Ishikawa (cell line): Measurements from ENCODE around the gene ANGPTL5.

Experiments
- CEBPB ChIP-seq: IDR thresholded peaks from 2 replicates; pipeline ENCODE4 v1.6.1; 2012
- CREB1 ChIP-seq: IDR thresholded peaks from 2 replicates; pipeline ENCODE4 v1.6.1; 2012; ENCODE audit warnings: low read depth
- EGR1 ChIP-seq: IDR thresholded peaks from 2 replicates; pipeline ENCODE4 v1.6.1; 2012
- EP300 ChIP-seq: IDR thresholded peaks from 2 replicates; pipeline ENCODE4 v1.6.1; 2012; ENCODE audit warnings: borderline replicate concordance
- FOXM1 ChIP-seq: IDR thresholded peaks from 2 replicates; pipeline ENCODE4 v1.6.1; 2012; ENCODE audit warnings: low read depth, borderline replicate concordance
- MAX ChIP-seq: IDR thresholded peaks from 2 replicates; pipeline ENCODE4 v1.6.1; 2012
- NFIC ChIP-seq: IDR thresholded peaks from 2 replicates; pipeline ENCODE4 v1.6.1; 2012
- RAD21 ChIP-seq: IDR thresholded peaks from 2 replicates; pipeline ENCODE4 v1.6.1; 2012; ENCODE audit warnings: low read depth
- REST ChIP-seq: IDR thresholded peaks from 2 replicates; pipeline ENCODE4 v1.6.1; 2012; ENCODE audit warnings: low read depth, mild to moderate bottlenecking
- TAF1 ChIP-seq: IDR thresholded peaks from 2 replicates; pipeline ENCODE4 v1.6.1; 2012; ENCODE audit warnings: low read depth, mild to moderate bottlenecking
- TCF12 ChIP-seq: IDR thresholded peaks from 2 replicates; pipeline ENCODE4 v1.6.1; 2012; ENCODE audit warnings: low read depth
- TEAD4 ChIP-seq: IDR thresholded peaks from 2 replicates; pipeline ENCODE4 v1.6.1; 2012
- USF1 ChIP-seq: IDR thresholded peaks from 2 replicates; pipeline ENCODE4 v1.6.1; 2012
- YY1 ChIP-seq: IDR thresholded peaks from 2 replicates; pipeline ENCODE4 v1.6.1; 2012; ENCODE audit warnings: low read depth
- ZBTB7A ChIP-seq: IDR thresholded peaks from 2 replicates; pipeline ENCODE4 v1.6.1; 2012; ENCODE audit warnings: low read depth

Gene ANGPTL5

GRCh38 chr11:101894505-101894904 is 21.8 kb downstream of the ANGPTL5 start:
- TF ChIP-seq USF1 (no peak), CEBPB (no peak), MAX (no peak), TAF1 (no peak), YY1 (no peak), ZBTB7A (no peak), TCF12 (no peak), RAD21 (no peak), REST (no peak), CREB1 (no peak), FOXM1 (no peak), EP300 (no peak), NFIC (no peak), TEAD4 (no peak), EGR1 (no peak)

DNA sequence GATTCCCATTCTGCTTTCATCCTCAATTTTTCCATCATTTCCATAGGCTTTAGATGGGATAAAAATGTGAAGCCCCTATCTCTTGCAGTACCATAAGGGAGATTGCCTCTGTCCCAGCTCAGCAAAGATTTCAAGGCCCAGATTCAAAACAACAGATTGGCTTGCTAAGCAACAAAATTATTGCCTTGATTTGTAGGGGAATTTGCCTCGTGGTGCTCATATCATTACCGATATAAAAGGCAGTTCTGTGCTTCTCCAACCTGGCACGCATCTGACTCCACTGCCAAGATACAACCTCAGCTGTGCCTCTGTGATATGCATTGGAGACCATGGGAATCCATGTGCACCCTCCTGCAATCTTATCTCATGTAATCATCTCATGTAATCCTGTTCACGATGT is 26.6 kb downstream of the ANGPTL5 start:
- no peak for TF ChIP-seq NFIC
- TF ChIP-seq MAX, result no peak
- no peak for TF ChIP-seq CEBPB
- no peak for TF ChIP-seq FOXM1
- no peak for TF ChIP-seq TCF12
- no peak for TF ChIP-seq ZBTB7A
- TF ChIP-seq TAF1, result no peak
- no peak for TF ChIP-seq USF1
- TF ChIP-seq YY1, result no peak
- TF ChIP-seq EGR1, result no peak
- no peak for TF ChIP-seq RAD21
- no peak for TF ChIP-seq CREB1
- TF ChIP-seq EP300, result no peak
- no peak for TF ChIP-seq REST
- no peak for TF ChIP-seq TEAD4

DNA sequence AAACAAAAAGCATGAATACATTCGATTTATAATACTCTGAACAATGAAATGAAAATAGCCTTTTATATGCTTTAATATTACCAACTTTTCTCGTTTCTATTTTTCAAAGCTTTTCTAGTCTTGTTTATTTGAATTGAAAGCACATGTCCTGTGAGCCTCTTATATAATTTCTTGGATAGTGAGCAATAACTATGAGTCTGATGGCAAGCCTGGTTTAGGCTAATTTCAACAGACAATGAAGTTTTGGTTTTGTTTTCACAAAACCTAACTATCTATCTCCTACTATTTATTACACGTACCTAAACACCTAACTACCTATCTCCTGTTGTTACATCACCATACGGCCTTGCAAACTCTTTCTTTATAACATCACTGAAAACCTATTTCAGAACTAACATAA is 30.7 kb downstream of the ANGPTL5 start:
- TF ChIP-seq REST (no peak), TEAD4 (no peak), EP300 (no peak), MAX (no peak), NFIC (no peak), YY1 (no peak), TCF12 (no peak), CEBPB (no peak), EGR1 (no peak), CREB1 (no peak), FOXM1 (no peak), USF1 (no peak), RAD21 (no peak)

- TF ChIP-seq EGR1 (no peak), NFIC (no peak), ZBTB7A (no peak), TCF12 (no peak), EP300 (no peak), TEAD4 (no peak), MAX (no peak), TAF1 (no peak), REST (no peak)
Measured at GRCh38 chr11:101881586-101881985, 34.7 kb downstream of the ANGPTL5 start.
